ENCODE data around the gene SSTR3. TPM values are rescaled to one million over a fixed set of nuclear protein-coding genes. Genes with fewer than 3 reads are reported as not detected.

Gene SSTR3
- total RNA-seq, 1 experiment from 2014 or later, result 0.08 TPM

DNA sequence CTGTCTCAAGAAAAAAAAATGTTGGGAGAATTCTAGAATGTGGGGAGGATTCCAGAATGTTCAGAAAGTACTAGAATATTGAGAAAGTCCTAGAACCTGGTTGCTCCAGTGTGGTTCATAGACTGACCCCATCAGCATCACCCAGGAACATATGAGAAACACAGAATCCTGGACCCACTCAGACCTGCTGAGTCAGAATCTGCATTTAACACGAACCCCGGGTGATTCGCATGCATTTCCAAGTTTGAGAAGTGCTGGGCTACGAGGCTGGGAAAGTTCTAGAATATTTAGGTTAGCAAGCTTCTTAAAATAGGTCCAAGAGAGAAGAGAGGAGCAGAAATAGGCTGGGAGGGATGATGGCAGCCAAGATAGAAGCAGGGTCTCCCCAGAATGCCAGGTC lies 30.6 kb downstream of the SSTR3 start:
- ChIA-PET CTCF (no interaction called here), POLR2A (no interaction called here)
- TF ChIP-seq SIN3A (IDR thresholded peaks at IDR 0.05; ENCODE audit: borderline replicate concordance, insufficient read depth, low read depth, low read length) (no peak), TCF7L2 (IDR thresholded peaks at IDR 0.05; ENCODE audit: low read depth, low read length) (no peak), POLR2AphosphoS5 (IDR thresholded peaks at IDR 0.05; ENCODE audit: low read depth, low read length) (no peak)
- TF ChIP-seq, protein P1, sequence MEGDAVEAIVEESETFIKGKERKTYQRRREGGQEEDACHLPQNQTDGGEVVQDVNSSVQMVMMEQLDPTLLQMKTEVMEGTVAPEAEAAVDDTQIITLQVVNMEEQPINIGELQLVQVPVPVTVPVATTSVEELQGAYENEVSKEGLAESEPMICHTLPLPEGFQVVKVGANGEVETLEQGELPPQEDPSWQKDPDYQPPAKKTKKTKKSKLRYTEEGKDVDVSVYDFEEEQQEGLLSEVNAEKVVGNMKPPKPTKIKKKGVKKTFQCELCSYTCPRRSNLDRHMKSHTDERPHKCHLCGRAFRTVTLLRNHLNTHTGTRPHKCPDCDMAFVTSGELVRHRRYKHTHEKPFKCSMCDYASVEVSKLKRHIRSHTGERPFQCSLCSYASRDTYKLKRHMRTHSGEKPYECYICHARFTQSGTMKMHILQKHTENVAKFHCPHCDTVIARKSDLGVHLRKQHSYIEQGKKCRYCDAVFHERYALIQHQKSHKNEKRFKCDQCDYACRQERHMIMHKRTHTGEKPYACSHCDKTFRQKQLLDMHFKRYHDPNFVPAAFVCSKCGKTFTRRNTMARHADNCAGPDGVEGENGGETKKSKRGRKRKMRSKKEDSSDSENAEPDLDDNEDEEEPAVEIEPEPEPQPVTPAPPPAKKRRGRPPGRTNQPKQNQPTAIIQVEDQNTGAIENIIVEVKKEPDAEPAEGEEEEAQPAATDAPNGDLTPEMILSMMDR (IDR thresholded peaks at IDR 0.05), result no peak
- TF ChIP-seq, protein P2, sequence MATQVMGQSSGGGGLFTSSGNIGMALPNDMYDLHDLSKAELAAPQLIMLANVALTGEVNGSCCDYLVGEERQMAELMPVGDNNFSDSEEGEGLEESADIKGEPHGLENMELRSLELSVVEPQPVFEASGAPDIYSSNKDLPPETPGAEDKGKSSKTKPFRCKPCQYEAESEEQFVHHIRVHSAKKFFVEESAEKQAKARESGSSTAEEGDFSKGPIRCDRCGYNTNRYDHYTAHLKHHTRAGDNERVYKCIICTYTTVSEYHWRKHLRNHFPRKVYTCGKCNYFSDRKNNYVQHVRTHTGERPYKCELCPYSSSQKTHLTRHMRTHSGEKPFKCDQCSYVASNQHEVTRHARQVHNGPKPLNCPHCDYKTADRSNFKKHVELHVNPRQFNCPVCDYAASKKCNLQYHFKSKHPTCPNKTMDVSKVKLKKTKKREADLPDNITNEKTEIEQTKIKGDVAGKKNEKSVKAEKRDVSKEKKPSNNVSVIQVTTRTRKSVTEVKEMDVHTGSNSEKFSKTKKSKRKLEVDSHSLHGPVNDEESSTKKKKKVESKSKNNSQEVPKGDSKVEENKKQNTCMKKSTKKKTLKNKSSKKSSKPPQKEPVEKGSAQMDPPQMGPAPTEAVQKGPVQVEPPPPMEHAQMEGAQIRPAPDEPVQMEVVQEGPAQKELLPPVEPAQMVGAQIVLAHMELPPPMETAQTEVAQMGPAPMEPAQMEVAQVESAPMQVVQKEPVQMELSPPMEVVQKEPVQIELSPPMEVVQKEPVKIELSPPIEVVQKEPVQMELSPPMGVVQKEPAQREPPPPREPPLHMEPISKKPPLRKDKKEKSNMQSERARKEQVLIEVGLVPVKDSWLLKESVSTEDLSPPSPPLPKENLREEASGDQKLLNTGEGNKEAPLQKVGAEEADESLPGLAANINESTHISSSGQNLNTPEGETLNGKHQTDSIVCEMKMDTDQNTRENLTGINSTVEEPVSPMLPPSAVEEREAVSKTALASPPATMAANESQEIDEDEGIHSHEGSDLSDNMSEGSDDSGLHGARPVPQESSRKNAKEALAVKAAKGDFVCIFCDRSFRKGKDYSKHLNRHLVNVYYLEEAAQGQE (IDR thresholded peaks at IDR 0.05; ENCODE audit: insufficient read depth in 1 of 2, low read depth in 2 of 2, low read length in 1 of 2), result no peak
- in situ Hi-C loops (cut with HindIII; ENCODE audit: low pct_unique_long_range_greater_than_20kb, low sequenced_read_pairs), result no loop called here
- intact Hi-C loops (cut with micrococcal nuclease; ENCODE audit: unreplicated experiment), result no loop called here
- ATAC-seq (no peak), DNase-seq (ENCODE audit: low read depth, low spot score) (no peak)
- Histone ChIP-seq H3K27me3 (ENCODE audit: control insufficient read depth, insufficient read depth, low read length) (no peaks in the 10 kb centered on the region), H3K27ac (ENCODE audit: low read length) (no peak overlapping the region), H3K4me1 (ENCODE audit: control insufficient read depth, insufficient read depth, low read length) (peaks cover 32% of the 10 kb centered on the region), H3K9me3 (ENCODE audit: control insufficient read depth, insufficient read depth, low read depth, low read length) (no peaks in the 10 kb centered on the region), H3K36me3 (ENCODE audit: control insufficient read depth, insufficient read depth, low read length) (no peaks in the 10 kb centered on the region), H3K4me3 (ENCODE audit: low read depth in 2 of 2, low read length in 2 of 2) (no peak overlapping the region)
- no TSS peak for BruUV-seq (replicated peaks)

DNA sequence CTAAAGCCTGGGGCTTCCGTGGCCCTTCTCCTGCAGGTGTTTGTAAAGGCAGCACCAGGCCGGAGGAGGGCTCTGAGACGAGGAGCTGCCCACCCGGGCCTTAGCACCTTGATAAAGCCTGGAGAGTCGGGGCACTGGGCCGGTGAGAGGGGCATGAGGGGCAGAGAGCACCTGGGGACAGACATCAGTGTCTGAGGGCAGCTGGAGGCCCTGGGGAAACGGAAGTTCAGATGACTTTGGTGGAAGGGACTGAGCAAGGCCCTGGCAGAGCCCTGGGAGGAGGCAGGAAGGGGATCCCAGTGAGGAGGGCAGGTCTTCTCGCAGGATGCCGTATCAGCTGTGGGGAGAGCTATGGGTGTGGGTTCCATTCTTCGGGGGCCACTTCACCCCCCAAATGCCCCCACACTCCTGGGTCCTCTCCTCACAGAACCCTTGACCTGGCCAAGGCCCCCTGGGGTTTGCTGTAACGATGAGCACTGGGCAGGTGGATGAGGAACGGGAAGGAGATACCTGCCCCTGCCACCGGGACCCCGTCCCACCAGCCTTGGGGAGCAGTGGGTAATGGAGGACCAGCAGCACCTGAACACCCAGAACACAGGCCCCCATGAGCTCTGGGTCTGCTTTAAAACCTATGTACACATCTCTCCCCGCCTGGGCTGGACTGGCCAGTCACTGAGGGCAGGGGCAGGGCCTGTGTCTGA lies 31.6 kb downstream of the SSTR3 start:
- no peak overlapping the region for H3K27ac ChIP-seq (ENCODE audit: low read length)
- CTCF ChIA-PET, result no interaction called here
- no TSS peak for BruUV-seq (replicated peaks)
- in situ Hi-C loops (cut with HindIII; ENCODE audit: low pct_unique_long_range_greater_than_20kb, low sequenced_read_pairs), result no loop called here
- intact Hi-C loops (cut with micrococcal nuclease; ENCODE audit: unreplicated experiment), result no loop called here
- no peak overlapping the region for H3K4me3 ChIP-seq (ENCODE audit: low read depth in 2 of 2, low read length in 2 of 2)
- no peak for TF ChIP-seq SIN3A (IDR thresholded peaks at IDR 0.05; ENCODE audit: borderline replicate concordance, insufficient read depth, low read depth, low read length)
- TF ChIP-seq POLR2AphosphoS5 (IDR thresholded peaks at IDR 0.05; ENCODE audit: low read depth, low read length), result no peak
- TF ChIP-seq TCF7L2 (IDR thresholded peaks at IDR 0.05; ENCODE audit: low read depth, low read length), result no peak
- TF ChIP-seq, protein P1 (IDR thresholded peaks at IDR 0.05), result no peak
- TF ChIP-seq, protein P2 (IDR thresholded peaks at IDR 0.05; ENCODE audit: insufficient read depth in 1 of 2, low read depth in 2 of 2, low read length in 1 of 2), result no peak
- DNase-seq (ENCODE audit: low read depth, low spot score) (no peak), ATAC-seq (no peak)
- no peaks in the 10 kb centered on the region for H3K36me3 ChIP-seq (ENCODE audit: control insufficient read depth, insufficient read depth, low read length)
- no peaks in the 10 kb centered on the region for H3K27me3 ChIP-seq (ENCODE audit: control insufficient read depth, insufficient read depth, low read length)
- POLR2A ChIA-PET, result no interaction called here
- peaks cover 24% of the 10 kb centered on the region for H3K4me1 ChIP-seq (ENCODE audit: control insufficient read depth, insufficient read depth, low read length)
- H3K9me3 ChIP-seq (ENCODE audit: control insufficient read depth, insufficient read depth, low read depth, low read length), result no peaks in the 10 kb centered on the region

Measured in Panc1 (cell line).